GM19372 (cell line): ENCODE data around the gene CA11.
"Not testable (repeated sequence)": the region's sequence is repeated elsewhere in the genome, so short reads cannot be mapped to it uniquely, and the experiment has no call there.

ENCODE experiments used
- ATAC-seq: cut with Tn5 transposase; IDR thresholded peaks from one replicate; pipeline ENCODE4 v1.9.1; 2021; ENCODE audit warnings: mild to moderate bottlenecking, low read depth, moderate library complexity; ENCODE audit not compliant: unreplicated experiment

CA11 gene

DNA sequence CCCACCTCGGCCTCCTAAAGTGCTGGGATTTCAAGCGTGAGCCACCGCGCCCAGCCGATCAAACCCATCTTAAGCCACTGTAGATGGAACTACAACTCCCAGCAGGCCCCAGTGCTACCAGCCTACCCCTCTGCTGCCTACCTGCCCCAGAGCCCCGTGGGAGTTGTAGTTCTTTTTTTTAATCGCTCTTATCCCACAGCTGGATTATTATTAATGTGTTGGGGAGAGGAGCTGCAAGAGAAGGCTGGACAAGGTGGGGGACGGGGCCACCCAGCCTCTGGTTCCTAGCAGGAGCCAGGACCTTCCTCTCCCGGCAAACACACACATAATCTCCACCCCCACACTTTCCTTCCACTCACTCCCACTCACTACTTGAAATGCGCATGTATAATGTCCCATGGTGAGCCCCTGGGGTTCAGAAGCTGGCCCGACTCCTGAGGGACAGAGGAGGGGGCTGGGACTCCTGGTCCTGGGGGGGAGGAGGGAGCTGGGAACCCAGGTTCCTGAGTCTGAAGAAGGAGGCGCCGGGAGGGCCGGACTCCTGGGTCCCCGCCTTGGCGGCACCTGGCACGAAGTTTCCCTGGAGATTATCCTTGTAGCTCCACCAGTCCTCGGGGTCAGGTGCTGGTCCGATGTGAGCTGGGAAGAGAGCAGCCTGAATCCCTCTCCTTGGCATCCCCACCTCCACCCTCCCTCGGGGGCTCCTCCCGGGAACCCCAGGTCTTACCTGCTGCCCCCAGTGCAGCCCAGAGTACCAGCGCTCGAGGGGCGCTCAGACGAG lies 958 bp downstream of the CA11 start:
- no peak for ATAC-seq

DNA sequence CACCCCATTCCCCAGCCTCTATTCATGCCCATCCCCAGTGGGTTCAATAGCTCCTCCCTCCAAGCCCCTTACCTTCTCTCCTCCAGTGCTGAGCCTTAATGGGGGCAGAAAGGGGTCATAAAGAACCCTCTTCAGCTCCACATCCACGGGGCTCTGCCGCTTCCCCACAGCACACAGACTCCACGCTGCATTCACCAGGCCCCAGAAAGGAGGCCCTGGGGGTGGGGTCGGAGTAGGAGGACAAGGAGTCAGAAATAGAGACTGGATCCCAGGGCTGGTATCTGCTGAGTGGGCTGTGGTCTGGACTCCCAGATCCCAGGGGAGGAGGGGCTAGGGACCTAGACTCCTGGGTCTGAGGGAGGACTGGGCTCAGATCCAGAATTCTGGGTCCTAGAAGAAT lies 1.6 kb downstream of the CA11 start:
- ATAC-seq = no peak

DNA sequence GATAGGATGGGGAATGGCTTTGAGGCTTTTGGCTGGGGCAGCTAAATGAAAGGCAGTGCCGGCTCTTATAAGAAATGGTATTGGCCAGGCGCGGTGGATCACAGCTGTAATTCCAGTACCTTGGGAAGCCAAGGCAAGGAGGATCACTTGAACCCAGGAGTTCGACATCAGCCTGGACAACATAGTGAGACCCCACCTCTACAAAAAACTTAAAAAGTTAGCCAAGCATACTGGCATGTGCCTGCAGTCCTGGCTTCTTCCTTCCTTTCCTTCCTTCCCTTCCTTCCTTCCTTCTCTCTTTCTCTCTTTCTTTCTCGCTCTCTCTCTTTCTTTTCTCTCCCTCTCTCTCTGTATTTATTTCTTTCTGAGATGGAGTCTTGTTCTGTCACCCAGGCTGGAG lies 3.1 kb downstream of the CA11 start:
- no peak for ATAC-seq

DNA sequence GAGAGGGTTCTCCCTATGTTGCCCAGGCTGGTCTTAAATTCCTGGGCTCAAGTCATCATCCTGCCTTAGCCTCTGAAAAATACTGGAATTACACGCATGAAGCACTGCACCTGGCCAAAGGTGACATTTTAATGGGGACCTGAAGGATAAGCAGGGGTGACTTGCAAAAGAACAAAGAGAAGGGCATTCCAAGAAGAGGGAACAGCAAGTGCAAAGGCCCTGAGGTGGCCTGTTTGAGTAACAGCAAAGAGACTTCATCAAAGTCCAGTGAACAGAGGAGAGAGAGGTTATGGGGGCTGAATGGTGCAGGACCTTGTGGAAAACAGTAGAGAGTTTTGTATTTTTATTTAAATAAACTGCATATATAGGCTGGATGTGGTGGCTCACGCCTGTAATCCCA lies 4.1 kb downstream of the CA11 start:
- ATAC-seq = no peak

DNA sequence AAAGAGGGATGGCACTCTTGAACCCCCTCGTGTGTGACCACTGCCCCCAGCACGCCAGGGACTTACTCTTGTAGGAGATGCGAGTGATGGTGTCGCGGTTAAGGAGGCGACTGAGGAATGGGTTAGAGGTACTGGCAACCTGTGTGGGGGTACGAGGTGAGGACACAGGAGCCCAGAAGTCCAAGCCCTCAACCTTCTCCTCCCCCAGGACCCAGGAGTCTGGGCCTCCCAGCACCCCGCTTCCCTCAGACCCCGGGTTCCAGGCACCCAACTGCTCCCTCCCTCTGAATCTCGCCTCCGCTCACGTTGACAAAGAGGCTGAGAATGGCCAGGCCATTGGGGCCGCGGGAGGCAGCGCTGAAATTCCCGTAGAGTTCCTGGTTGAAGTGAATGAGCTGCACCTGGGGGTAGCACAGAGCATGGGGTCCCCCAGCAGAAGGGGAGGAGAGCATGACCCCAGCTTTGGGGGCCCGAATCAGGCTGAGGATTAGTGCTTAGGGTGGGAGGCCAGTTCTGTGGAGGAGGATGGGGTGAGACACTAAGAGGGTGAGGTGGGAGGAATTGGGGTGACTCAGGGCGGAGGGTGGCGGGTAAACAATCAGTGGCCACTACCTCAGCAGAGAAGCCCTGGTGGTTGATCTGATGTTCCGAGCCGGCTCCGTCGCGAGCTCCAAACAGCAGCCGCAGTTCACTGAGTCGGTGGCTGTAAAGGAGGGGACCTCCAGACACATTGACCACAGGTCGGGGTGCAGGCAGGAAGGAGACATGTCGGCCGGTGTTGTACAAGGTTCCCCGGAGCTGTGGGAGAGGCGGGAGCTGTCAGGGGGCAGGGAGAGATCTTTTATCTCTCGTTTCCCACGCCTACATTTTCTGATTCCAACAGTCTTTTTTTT lies 6.3 kb downstream of the CA11 start:
- ATAC-seq = no peak

DNA sequence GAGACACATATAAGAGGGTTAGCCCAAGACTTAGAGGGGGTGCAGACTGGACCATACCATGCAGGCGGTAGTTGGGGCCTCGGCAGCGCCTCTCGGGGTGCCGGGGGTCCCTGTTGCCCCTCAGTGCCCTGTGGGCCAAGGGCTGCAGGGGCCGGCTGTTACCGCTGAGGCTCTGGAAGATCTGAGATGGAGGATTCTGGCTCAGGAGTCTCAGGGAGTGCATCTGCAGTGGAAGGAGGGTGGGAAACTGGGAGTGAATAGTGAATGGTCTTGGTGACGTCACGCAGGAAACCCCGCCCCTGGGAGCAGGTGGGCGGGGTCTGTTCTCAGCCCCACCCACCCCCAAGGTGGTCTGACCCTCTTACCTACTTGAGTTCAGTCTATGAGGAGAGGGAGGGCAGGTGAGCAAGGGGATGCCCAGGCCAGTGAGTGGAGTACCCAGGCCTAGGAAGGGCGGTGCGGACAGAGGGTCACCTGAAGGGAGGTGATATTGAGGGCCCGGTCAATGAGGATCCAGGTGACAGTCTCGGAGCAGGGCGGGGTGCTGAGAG lies 7.1 kb downstream of the CA11 start:
- ATAC-seq = no peak

DNA sequence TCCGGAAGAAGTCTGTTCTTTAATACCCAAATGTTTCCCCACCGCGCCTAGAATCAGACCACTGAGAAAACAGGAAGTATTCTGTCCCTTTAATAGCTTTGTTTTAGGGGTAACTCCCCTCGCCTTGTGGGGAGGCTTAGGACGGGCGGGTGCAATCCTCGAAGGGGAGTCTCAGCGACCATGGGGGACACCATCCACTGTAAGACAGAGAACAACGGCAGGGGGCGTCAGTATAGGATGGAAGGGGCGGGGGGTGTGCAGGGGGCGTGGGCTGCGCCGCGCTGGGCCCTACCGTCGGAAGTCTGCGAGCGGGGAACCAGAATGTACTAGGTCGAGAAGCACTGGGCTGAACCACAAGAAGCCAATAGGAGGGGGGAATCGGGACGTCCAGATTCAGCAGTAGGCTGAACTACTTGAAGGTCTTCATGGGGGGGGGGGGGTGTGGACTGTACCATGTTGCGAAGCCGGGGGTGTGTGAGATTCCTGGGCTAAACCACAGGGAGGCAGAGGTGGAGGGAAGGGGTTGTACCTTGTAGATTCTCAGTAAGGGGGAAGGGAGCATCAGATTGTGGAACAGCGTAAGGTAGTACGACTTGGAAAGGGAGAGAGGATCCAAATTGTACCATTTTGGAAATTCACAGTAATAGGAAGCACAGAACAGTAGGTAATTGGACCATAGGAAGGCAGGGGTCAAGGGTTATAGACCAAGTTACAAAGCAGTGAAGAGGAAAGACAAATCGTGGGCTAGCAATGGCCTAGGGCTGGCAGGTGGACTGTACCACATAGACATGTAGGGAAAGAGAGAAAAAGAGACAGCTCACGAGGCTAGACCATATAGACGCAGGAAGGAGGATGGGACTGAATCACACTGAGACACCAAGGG lies 7.8 kb downstream of the CA11 start:
- ATAC-seq = peak; percentile 17

DNA sequence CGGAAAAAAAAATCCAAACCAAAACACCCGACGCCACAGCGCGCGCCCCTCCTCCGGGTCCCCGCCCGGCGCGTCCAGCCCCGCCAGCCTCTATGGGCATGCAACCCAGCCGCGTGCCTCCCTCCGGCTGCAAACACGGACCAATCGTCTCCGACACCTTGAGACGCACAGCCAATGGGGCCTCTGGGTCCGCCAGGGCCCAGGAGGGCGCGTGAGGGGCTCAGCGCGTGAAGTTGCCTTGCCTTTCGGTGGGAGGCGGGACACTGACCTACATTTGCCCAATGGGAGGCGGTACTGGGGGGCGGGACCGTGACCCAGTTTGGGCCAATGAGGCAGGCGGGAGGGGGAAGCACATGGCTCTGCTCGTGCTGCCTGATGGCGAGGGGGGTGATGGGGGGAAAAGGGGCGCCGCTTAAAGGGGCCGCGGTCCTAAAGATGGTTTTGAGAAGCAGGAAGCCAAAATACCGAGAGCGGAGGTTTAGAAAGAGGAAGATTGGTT lies 8.5 kb downstream of the CA11 start:
- ATAC-seq = peak; percentile 77

DNA sequence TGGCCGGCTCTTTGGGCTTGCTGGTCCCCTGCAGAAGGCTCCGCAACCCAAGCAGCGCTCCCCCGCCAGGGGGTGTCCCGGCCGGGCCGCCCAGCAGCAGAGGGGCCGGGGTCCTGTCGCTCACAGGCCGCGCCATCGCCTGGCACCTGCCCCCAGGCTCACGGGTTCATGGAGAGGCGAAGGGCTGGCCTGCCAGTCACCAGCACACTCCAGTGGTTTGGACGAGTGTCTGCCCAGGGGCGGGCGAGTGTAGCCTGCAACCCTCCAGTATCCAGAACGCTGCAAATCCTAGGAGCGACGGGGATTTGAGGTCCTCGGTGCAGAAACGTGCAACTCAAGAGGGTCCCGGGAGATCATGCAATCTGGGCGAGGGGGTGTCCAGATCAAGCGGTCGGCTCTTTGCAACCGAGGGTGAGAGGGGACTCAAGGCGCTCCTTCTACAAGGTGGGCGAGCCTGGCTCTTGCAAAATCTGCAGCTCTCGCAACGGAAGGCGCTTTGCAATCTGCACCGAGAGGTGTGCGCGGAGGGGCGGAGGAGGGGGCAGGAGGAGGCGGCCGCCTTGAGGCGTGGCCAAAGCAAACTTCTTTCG lies 9.0 kb downstream of the CA11 start, which contains the start of gene DBP:
Gene DBP (minus strand): TSS at position 521 of the 590 bp plus-strand sequence. CDS start 385 bp downstream, at position 136.
- ATAC-seq = no peak

DNA sequence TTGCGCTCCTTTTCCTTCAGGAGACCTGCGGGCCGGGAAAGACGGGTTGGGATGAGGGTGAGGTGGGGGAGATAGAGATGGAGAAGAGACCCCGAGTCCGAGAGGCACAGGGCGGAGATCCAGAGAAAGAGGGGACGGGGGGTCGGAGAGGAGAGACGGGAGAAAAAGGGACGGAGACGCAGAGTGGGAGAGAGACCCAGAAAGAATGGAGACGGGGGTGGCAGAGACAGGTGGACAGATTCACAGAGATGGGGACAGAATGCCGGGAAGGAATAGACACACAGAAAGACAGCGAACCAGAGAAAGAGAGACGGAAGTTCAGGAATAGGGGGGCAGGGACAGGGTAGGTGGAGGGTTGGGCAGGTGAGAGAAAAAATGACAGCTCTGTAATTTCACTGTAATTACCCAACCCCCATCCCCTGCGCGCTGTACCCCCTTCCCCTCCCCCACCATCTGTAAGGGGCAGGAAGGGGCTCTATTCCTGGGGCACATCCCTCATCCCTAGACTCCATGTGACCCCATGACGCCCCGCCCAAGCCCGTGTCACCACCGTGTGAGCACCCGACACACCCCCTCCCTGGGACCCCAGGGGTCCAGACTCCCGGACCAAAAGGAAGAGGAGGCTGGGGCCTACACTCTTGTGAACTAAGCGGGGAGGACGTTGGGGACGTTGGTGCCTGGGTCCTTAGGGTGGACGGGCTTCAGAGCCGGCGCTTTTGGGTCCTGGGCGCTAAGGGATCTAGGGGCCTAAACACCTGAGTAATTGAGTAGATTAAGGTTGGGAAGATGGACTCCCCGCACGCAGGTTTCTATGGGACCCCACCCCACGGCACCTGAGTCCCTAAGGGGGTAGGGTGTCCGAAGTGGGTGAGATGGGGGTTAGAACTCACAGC lies 9.8 kb downstream of the CA11 start:
- ATAC-seq = no peak

DNA sequence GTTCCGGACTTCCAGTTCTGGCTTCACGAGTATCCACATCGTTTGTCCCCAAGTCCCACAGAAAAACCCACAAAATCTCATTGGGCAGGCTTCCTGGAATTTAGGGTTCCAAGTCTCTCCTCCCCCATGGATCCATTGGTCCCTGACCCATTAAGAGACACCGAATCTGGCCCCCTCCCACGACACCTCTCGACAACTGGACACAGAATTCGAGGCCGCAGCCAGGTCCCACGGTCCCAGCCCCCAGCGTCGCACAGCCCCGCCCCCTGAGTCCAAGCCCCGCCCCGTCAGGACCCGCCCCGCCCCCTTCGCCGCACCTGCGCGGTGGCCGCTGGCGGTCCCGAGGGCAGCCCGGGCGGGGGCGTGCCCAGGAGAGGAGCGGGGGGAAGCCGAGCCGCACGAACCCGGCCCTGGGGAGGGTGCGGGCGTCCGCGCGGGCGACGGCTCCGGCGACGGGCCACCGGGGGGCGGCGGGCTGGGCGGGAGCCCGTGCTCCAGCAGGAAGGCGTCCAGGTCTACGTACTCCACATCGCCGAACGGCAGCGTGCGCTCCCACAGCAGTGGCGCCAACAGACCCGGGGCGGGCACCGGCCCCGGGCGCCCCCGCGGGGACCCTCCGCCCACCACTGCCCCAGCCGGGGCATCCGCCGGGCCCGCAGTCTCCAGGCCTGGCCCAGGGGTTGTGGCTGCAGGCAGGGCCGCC lies 10.6 kb downstream of the CA11 start:
- ATAC-seq = no peak

DNA sequence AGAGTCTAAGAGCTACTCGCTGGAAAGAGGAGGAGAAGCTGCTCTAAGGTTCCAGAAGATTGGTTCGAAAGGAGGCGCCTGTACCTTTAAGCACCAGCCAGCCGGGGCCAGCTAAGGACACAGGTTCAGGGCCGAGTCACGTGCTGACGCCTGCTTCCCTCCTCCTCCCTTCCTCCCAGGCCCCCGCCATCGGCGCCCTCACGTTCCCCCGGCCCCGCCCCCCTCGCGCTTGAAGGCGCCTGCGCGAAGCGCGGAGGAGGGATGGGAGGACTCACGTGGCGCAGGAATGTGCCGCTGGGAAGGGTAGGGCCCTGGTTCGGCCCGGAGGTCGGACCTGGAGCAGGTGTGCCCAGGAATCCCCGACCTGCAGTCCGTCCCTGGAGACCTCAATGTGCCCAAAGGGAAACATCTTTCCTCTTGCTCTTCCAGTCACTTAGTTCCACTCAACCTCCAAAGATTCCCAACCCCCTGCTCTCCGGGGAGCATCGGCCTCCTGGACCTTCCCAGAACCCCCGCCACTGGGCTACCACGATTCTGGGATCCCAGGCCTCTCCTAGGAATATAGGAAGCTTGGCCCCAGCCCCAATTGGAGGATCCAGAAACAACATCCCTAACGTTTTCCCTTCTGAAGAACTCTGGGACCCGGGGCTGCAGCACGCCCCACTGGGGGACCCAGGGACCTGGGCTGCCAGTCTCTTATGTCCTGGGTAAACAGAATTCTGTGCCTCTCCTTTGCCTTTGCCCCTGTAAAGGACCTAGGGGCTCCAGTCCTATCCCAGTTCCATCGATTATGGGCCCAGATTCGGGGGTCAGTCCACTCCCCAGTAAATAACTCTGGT lies 11.3 kb downstream of the CA11 start:
- ATAC-seq = peak; percentile 23

DNA sequence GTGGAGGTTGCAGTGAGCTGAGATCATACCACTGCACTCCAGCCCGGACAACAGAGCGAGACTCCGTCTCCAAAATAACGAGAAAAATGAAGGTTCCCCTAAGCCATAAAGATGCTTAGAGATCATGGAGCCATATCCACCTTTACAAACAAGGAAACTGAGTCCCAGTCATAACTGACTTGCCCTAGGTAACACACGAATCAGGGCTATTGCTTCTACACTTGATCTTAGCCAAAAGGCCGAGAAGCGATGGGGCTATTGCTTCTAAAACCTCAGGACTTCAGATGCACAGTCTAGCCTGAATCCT lies 12.0 kb downstream of the CA11 start:
- no peak for ATAC-seq

DNA sequence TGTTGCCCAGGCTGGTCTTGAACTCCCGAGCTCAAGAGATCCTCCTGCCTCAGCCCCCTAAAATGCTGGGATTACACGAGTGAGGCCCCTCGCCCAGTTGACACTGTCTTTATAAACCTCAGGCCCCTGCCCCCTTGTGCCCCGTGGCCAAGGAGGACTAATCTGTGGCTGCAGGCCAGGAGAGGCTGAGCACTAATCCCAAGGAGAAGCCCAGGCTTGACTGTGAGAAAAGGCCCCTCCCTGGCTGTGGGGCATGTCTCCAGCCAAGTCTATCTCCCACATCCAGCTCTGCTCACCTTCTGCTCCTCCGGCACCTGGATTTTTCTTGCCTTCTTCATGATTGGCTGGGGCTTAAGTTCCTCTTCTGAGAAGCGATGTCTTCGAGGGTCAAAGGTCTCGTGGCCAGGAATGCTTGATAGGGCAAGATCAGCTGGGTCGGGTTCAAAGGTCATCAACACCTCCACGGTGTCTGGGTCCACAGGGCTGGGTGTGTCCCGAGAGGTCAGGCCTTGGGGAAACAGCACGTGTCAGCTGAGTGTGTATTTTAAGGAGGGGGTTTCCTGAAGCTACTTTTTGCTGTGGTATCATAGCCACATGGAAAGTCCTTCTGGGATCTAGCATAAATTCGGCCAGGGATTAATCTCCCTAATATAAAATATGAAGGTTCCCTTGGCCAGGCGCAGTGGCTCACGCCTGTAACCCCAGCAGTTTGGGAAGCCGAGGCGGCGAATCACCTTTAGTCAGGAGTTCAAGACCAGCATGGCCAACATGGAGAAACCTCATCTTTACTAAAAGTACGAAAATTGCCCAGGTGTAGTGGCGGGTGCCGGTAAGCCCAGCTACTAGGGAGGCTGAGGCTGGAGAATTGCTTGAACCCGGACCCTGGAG lies 12.6 kb downstream of the CA11 start:
- no peak for ATAC-seq

DNA sequence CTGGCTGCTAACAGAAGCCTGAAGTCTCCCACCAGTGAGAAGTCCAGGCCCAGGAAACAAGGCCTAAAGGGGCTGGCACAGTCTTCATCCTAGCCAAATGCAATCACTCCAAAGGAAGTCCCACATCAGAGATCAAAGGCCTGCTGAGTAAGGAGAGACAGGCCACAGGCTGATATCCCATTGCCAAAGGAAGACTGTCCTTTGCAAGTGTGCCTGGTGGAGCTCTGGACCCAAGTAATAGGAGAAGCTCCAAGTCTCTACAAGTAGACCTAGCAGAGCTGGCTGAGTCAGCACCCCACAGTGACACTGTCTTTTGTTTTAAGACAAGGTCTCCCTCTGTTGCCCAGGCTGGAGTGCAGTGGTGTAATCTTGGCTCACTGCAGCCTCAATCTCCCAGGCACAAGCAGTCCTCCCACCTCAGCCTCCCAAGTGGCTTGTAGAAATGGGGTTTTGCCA lies 13.3 kb downstream of the CA11 start:
- no peak for ATAC-seq

DNA sequence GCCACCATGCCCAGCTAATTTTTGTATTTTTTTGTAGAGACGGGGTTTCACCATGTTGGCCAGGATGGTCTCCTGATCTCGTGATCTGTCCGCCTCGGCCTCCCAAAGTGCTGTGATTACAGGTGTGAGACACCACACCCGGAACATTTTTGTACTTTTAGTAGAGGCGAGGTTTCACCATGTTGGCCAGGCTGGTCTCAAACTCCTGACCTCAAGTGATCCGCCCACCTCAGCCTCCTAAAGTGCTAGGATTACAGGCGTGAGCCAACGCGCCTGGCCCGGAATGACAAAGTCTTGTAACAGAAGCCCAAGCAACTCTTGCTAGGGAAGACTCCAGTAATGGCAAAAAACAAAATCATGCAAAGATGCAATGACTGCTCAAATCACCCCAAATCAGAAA lies 13.7 kb downstream of the CA11 start:
- not testable (repeated sequence) for ATAC-seq
